HepG2 (cell line): ENCODE results near the gene GGA2.

Source experiments
- CHD2 ChIP-seq: IDR thresholded peaks from 2 replicates; pipeline ENCODE4 v1.6.1; 2011; ENCODE audit warnings: low read depth, low read length, improper control_type of control experiment
- HNRNPUL1 ChIP-seq: fragments of 200-400 bp; formaldehyde crosslinking; IDR thresholded peaks from 2 replicates; pipeline ENCODE4 v1.6.1; 2017; ENCODE audit warnings: low read depth, mild to moderate bottlenecking, low read length, moderate library complexity
- MATR3 ChIP-seq: sonication (generic); formaldehyde crosslinking; IDR thresholded peaks from 2 replicates; pipeline ENCODE4 v1.4.0; 2020; ENCODE audit warnings: missing genetic modification reagents
- POLR2A ChIP-seq, 2 experiments: IDR thresholded peaks; 2 replicates each; pipeline ENCODE4 v1.6.1; 2011; ENCODE audit warnings: low read depth in 2 of 2, low read length in 2 of 2, mild to moderate bottlenecking in 1 of 2, moderate library complexity in 1 of 2; ENCODE audit not compliant: insufficient read depth in 1 of 2
- RBFOX2 ChIP-seq: fragments of 200-400 bp; formaldehyde crosslinking; IDR thresholded peaks from 2 replicates; pipeline ENCODE4 v1.6.1; 2017; ENCODE audit warnings: low read depth, mild to moderate bottlenecking, low read length
- SMARCE1 ChIP-seq: fragments of 450-650 bp; IDR thresholded peaks from 2 replicates; pipeline ENCODE4 v1.6.1; 2017; ENCODE audit warnings: borderline replicate concordance
- SOX13 ChIP-seq, 3 experiments: fragments of 450-650 bp in 1 of 3; sonication (generic) in 1 of 3; formaldehyde crosslinking in 1 of 3; IDR thresholded peaks in 2 of 3; conservative IDR thresholded peaks in 1 of 3; 2 replicates each; pipeline versions ENCODE4 v1.5.0 to v1.6.1; 2016 to 2020; ENCODE audit warnings: antibody characterized with exemption in 1 of 3, mild to moderate bottlenecking in 1 of 3, missing compliant biosample characterization in 1 of 3, missing genetic modification reagents in 1 of 3, moderate library complexity in 1 of 3
- TGIF2 ChIP-seq: IDR thresholded peaks from 2 replicates; pipeline ENCODE4 v1.6.1; 2016; ENCODE audit warnings: control low read depth, missing compliant biosample characterization
- YEATS2 ChIP-seq: sonication (generic); formaldehyde crosslinking; IDR thresholded peaks from 2 replicates; pipeline ENCODE4 v1.4.0; 2020; ENCODE audit warnings: missing genetic modification reagents, borderline replicate concordance
- ZBTB7A ChIP-seq: sonication (generic); formaldehyde crosslinking; IDR thresholded peaks from 2 replicates; pipeline ENCODE4 v1.8.0; 2022; ENCODE audit warnings: mild to moderate bottlenecking, missing genetic modification reagents
- ZNF124 ChIP-seq: sonication (generic); formaldehyde crosslinking; IDR thresholded peaks from 2 replicates; pipeline ENCODE4 v1.4.0; 2020; ENCODE audit warnings: missing genetic modification reagents
- TF ChIP-seq, protein P1 (sequence below): sonication (generic); formaldehyde crosslinking; IDR thresholded peaks from one replicate; pipeline ENCODE4 v1.5.1; 2020; ENCODE audit warnings: mild to moderate bottlenecking, missing genetic modification reagents; ENCODE audit errors: not compliant biosample characterization

DNA sequence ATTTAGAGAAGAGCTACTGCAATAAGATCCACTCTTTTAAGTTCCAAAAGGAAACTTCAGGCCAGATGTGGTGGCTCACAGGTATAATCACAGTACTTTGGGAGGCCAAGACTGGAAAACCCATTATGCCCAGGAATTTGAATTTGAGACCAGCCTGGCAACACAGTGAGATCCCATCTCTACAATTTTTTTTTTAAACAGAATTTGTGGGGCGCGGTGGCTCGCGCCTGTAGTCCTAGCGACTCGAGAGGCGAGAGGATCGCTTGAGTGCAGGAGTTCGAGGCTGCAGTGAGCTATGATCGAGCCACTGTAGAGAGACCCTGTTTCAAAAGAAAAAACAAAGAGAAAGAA is 58.1 kb downstream of the GGA2 start:
- TF ChIP-seq SMARCE1 (no peak), MATR3 (CRISPR knock-in tag) (no peak), CHD2 (no peak), SOX13 (IDR thresholded peaks at IDR 0.05) (no peak), SOX13 (CRISPR knock-in tag; conservative IDR thresholded peaks at IDR 0.05 in 1 of 2, IDR thresholded peaks at IDR 0.05 in 1 of 2) (no peak), YEATS2 (no peak), TGIF2 (CRISPR knock-in tag) (no peak), ZBTB7A (CRISPR knock-in tag) (no peak), RBFOX2 (no peak), ZNF124 (CRISPR knock-in tag) (no peak), POLR2A (IDR thresholded peaks at IDR 0.05; ENCODE audit: insufficient read depth in 1 of 2, low read depth in 2 of 2, low read length in 2 of 2) (no peak), HNRNPUL1 (no peak)
- TF ChIP-seq, protein P1, sequence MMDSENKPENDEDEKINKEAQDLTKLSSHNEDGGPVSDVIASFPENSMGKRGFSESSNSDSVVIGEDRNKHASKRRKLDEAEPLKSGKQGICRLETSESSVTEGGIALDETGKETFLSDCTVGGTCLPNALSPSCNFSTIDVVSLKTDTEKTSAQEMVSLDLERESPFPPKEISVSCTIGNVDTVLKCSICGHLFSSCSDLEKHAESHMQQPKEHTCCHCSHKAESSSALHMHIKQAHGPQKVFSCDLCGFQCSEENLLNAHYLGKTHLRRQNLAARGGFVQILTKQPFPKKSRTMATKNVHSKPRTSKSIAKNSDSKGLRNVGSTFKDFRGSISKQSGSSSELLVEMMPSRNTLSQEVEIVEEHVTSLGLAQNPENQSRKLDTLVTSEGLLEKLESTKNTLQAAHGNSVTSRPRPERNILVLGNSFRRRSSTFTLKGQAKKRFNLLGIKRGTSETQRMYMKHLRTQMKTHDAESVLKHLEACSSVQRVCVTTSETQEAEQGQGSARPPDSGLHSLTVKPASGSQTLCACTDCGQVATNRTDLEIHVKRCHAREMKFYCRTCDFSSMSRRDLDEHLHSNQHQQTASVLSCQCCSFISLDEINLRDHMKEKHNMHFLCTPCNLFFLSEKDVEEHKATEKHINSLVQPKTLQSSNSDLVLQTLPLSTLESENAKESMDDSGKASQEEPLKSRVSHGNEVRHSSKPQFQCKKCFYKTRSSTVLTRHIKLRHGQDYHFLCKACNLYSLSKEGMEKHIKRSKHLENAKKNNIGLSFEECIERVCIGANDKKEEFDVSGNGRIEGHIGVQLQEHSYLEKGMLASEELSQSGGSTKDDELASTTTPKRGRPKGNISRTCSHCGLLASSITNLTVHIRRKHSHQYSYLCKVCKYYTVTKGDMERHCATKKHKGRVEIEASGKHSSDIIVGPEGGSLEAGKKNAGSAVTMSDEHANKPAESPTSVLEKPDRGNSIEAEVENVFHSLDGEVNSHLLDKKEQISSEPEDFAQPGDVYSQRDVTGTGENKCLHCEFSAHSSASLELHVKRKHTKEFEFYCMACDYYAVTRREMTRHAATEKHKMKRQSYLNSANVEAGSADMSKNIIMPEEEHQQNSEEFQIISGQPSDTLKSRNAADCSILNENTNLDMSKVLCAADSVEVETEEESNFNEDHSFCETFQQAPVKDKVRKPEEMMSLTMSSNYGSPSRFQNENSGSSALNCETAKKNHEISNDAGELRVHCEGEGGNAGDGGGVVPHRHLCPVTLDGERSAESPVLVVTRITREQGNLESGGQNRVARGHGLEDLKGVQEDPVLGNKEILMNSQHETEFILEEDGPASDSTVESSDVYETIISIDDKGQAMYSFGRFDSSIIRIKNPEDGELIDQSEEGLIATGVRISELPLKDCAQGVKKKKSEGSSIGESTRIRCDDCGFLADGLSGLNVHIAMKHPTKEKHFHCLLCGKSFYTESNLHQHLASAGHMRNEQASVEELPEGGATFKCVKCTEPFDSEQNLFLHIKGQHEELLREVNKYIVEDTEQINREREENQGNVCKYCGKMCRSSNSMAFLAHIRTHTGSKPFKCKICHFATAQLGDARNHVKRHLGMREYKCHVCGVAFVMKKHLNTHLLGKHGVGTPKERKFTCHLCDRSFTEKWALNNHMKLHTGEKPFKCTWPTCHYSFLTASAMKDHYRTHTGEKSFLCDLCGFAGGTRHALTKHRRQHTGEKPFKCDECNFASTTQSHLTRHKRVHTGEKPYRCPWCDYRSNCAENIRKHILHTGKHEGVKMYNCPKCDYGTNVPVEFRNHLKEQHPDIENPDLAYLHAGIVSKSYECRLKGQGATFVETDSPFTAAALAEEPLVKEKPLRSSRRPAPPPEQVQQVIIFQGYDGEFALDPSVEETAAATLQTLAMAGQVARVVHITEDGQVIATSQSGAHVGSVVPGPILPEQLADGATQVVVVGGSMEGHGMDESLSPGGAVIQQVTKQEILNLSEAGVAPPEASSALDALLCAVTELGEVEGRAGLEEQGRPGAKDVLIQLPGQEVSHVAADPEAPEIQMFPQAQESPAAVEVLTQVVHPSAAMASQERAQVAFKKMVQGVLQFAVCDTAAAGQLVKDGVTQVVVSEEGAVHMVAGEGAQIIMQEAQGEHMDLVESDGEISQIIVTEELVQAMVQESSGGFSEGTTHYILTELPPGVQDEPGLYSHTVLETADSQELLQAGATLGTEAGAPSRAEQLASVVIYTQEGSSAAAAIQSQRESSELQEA (CRISPR knock-in tag) = no peak
